A172 (cell line): ENCODE data around the gene PTRH2. TPM values are rescaled to one million over a fixed set of nuclear protein-coding genes. Genes with fewer than 3 reads are reported as not detected.
A peak's percentile ranks its signal among the peaks of the same experiment; 100 is the strongest.
"Not testable (repeated sequence)": the region's sequence is repeated elsewhere in the genome, so short reads cannot be mapped to it uniquely, and the experiment has no call there.

Experiments
- DNase-seq: peaks from one replicate; pipeline ENCODE4 v3.0.0-alpha.2; 2015; ENCODE audit warnings: low spot score
- total RNA-seq: library from RNA; depleted of rRNA; stranded (reverse); fragments of >200 nt; shearing (Covaris generic); gene quantifications from 2 replicates; pipeline ENCODE4 v1.2.3, GENCODE V29; 2014; rRNA removed

Gene PTRH2
- total RNA-seq: 51.7 and 60.5 TPM in 2 replicates

DNA sequence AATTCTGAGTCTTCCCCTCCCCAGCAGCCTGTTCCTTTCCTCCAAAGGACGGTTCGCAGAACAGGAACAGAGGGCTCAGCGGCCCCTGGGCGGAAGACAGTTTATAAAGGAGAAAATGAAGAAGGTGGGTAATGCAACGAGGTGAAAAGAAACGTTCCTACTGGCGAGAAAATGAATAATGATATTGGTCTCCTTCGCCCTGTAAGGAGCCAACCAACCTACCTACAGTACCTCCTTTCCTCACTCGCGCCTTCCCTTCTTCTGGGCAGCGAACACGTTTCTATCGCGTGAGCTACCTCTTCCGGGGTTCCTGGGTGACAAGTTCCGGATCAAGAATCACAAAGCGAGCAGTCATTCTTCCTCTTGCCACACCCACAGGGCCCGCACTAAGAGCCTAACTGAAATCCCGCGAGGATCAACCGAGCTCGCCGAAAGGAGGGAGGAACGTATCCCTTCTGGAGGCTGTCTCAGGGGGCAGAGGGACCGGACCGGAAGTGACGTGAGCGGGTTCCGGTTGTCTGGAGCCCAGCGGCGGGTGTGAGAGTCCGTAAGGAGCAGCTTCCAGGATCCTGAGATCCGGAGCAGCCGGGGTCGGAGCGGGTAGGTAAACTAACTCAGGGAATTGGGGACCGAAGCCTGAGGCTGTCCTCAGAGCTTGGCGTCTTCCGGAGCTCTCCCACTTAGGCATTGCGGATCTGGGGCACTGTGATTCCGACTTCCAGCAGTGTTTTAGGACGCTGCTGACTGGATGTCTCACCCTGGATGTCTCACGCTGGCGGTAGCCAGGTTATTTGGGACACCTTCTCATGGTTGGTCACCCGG is at the start of gene PTRH2, which contains the start of gene VMP1:
Gene PTRH2, minus strand, starts transcription at position 282 of the 822 bp plus-strand sequence. CDS start 9,452 bp downstream, outside the sequence.
Gene VMP1, plus strand, starts transcription at position 506 of the 822 bp plus-strand sequence. CDS start 23,793 bp downstream, outside the sequence.
- peak; percentile 100 for DNase-seq

- DNase-seq: peak; percentile 98
Measured at GRCh38 chr17:59756236-59756818, 49.1 kb upstream of the PTRH2 start.

- not testable (repeated sequence) for DNase-seq
Measured at GRCh38 chr17:59755069-59755468, 47.8 kb upstream of the PTRH2 start.

DNA sequence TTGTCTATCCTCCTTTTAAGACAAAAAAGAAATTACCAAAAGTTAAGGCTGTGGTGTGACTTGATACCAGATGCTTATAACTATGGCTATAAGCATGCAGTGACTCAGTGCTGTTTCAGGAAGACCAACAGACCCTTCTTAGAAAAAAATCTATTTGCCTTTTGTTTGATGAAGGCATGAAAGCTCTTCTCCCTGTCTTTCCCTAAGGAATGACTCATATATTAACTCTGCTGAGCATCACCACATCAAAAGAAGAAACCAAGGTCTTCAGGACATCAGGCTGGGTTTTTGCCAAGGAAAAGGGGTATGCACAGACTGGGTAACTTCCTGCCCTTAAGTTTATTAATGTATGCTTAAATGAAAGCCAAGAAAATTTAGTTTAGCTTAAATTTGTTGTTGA is 47.3 kb upstream of the PTRH2 start:
- DNase-seq: peak; percentile 97

GRCh38 chr17:59753522-59754467 is 46.6 kb upstream of the PTRH2 start:
- DNase-seq: peak; percentile 79

DNA sequence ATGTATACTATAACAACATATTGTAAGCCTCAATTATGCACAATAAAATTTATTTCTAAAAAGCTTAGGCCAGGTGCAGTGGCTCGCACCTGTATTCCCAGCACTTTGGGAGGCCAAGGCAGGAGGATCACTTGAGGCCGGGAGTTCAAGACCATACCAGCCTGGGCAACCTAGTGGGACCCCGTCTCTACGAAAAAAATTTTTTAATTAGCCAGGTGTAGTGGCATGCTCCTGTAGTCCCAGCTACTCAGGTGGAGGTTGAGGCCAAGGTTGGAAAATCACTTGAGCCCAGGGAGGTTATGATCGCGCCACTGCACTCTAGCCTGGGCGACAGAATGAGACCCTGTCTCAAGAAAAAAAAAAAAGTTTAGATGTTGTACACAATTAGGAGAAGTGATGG is 45.7 kb upstream of the PTRH2 start:
- DNase-seq: no peak

GRCh38 chr17:59752446-59752845 is 45.2 kb upstream of the PTRH2 start:
- no peak for DNase-seq

DNA sequence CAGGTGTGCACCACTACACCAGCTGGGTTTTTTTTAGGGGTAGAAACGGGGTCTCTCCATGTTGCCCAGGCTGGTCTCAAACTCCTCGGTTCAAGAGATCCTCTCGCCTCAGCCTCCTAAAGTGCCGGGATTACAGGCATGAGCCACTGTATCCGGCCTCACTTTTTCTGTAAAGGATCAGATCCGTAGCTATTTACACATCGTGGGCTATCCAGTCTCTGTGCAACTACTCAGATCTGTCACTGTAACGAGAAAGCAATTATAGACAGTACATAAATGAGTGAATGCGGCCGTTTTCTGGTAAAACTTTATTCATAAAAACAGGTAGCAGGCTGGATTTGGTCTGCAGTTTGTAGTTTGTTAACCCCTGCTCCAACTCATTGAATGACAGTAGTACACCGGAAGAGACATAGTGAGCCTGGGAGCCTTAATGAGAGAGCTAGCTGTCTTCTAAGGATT is 44.8 kb upstream of the PTRH2 start:
- no peak for DNase-seq

GRCh38 chr17:59748591-59748990 is 41.4 kb upstream of the PTRH2 start:
- DNase-seq: no peak

DNA sequence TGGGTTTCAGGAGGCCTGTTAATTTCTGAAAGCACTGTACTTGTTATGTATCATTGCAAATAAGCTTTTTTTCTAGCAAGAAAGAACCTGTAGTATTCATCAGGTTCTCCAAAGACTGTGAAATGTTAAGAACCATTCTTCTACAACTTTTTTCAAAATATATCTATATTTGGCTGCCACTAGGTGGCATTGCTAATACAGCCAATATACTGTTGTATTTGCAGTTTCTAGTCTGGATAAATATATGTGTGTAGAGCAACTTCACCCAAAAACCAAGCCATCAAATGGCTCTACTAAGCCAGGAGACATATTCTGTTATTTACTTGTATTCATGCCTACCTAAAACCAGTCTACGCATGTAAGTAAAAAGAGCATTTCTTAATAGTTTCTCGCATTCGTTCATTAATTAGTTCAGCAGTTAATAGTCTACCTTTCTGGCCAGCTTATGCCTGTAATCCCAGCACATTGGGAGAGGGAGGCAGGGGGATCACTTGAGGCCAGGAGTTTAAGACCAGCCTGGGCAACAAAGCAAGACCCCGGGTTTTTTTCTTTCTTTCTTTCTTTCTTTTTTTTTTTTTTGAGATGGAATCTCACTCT is 39.7 kb upstream of the PTRH2 start:
- DNase-seq: peak; percentile 67

- no peak for DNase-seq
Measured at GRCh38 chr17:59745040-59745439, 37.8 kb upstream of the PTRH2 start.

- DNase-seq: no peak
Measured at GRCh38 chr17:59743842-59744241, 36.6 kb upstream of the PTRH2 start.

- no peak for DNase-seq
Measured at GRCh38 chr17:59737324-59737723, 30.1 kb upstream of the PTRH2 start.

- no peak for DNase-seq
Measured at GRCh38 chr17:59734226-59734625, 27.0 kb upstream of the PTRH2 start.

GRCh38 chr17:59733697-59734096 is 26.5 kb upstream of the PTRH2 start:
- DNase-seq: no peak

DNA sequence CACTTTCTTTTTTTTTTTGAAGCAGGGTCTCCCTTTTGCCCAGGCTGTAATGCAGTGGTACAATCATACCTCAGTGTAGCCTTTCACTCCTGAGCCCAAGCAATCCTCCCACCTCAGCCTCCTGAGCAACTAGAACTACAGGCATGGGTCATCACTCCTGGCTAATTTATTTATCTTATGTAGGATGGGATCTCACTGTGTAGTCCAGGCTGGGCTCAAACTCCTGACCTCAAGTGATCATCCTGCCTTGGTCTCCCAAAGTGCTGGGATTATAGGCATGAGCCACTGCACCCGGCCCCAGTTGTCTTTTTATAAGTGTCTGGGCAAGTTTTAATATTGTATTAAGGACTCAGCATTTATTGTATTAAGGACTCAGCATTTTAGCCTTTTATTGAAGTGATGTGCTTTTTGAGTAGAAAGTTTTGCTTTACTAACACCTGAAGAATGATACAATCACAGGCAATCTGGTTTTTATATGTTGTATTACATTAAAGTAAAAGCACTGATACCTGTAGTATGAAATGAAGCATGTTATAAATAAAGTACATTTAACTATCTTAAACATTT is 23.1 kb upstream of the PTRH2 start:
- DNase-seq: no peak

- DNase-seq: no peak
Measured at GRCh38 chr17:59727817-59728533, 20.7 kb upstream of the PTRH2 start.

- no peak for DNase-seq
Measured at GRCh38 chr17:59725691-59726090, 18.5 kb upstream of the PTRH2 start.

- DNase-seq: no peak
Measured at GRCh38 chr17:59723607-59724006, 16.4 kb upstream of the PTRH2 start.

DNA sequence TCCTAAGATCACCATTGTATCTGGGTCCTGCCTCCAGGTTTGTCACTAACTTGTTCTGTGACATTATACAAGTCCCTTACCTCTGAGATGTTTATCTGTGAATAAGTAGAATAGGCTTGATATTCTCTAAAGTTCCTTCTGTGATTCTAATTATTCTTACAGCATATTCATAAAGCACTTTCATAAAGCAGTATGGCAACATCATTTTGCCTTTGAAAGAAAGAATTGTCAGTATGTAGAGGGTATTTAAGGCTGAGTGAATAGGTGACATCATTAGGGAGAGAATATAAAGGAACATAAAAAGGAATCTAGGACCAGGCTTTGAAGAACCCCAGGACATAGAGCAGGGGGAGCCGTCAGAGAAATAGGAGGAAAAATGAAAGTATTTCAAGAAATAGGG is 15.8 kb upstream of the PTRH2 start:
- DNase-seq: no peak
